Measurements from ENCODE around the gene SYNM. TPM values are rescaled to one million over a fixed set of nuclear protein-coding genes. Genes with fewer than 3 reads are reported as not detected.
"Not testable (repeated sequence)": the region's sequence is repeated elsewhere in the genome, so short reads cannot be mapped to it uniquely, and the experiment has no call there.

Gene SYNM
- total RNA-seq, 4 donors from 2014 or later, result 4.7 to 32.8 (median 10.7) TPM

- intact Hi-C loops (cut with DNase I; ENCODE audit: low total_unique reads), result no loop called here
- peak in 1 of 2 donors; percentile 80 for DNase-seq (ENCODE audit: low spot score in 2 of 2)
- TF ChIP-seq CTCF (IDR thresholded peaks at IDR 0.05), result no peak
- no peak for TF ChIP-seq POLR2A (IDR thresholded peaks at IDR 0.05)
- 41% methylated on average over 26 to 27 of the region's 27 CpGs for WGBS, 2 donors
- H3K4me3 ChIP-seq (ENCODE audit: low read depth, poor library complexity, severe bottlenecking), result no peak overlapping the region
These were observed 46.4 kb upstream of the SYNM start for GRCh38 chr15:99058421-99058870.

DNA sequence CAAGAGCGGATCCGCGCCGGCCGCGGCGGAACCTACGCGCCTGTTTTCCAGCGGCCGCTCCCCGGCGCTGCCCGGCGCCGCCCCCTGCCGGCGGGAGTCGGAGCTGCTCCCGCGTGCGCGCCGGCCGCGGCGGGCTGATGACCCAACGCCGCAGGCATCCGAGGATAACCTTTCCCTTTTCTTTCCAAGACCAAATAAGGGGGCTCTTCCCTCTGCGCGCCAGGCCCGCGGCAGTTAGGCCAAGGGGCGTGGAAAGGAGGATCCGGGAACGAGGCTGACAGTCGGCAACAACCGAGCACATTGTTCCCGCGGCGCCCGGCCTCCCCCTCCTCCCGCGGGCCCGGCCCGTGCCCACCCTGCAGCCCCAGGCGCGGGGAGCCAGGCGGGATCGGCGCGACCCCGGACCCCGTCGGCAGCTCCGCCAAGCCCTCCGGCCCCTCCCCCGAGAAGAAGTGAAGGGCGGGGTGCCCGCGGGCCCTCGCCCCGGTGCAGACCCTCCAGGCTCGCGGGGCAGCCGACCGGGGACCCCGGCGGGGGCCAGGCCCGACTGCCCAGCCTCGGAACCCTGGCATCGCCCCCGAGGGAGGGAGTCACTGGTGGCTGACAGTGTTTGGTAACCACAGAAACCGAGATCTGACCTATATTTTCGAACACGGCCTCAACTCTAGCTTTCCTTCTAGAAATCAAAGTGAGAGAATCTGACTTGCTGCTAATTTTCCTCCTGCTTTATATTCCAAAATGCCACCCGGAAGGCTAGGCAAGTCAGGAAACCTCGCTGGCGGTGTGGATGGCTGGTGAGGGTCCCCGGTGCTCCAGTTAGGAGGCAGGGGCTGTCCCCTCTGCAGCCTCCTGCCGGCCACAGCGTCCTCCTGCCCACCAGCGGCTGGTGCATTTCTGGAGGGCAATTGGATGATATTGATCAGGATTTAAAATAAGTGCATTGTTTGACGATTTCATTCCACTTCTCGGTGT is 45.6 kb upstream of the SYNM start:
- WGBS, 2 donors, result 12 to 17% methylated on average over 29 to 50 of the region's 86 CpGs
- H3K4me3 ChIP-seq (ENCODE audit: low read depth, poor library complexity, severe bottlenecking), result peak overlapping the region; percentile 18
- peak; percentile 62 to 94 for DNase-seq (ENCODE audit: low spot score in 2 of 2)
- TF ChIP-seq POLR2A (IDR thresholded peaks at IDR 0.05) (no peak), CTCF (IDR thresholded peaks at IDR 0.05) (no peak)
- intact Hi-C loops (cut with DNase I; ENCODE audit: low total_unique reads), result no loop called here

DNA sequence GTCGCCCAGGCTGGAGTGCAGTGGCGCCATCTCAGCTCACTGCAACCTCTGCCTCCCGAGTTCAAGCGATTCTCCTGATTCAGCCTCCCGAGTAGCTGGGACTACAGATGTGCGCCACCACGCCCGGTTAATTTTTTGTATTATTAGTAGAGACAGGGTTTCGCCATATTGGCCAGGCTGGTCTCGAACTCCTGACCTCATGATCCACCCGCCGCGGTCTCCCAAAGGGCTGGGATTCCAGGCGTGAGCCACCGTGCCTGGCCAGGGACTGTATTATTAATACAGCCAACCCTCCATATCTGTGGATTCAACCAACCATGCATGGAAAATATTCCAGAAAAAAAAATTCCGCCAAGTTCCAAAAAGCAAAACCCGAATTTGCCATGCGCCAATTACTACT is 44.7 kb upstream of the SYNM start:
- not testable (repeated sequence) for H3K4me3 ChIP-seq (ENCODE audit: low read depth, poor library complexity, severe bottlenecking); DNase-seq (ENCODE audit: low spot score in 2 of 2)
- 94 to 97% methylated on average over 18 of the region's 18 CpGs for WGBS, 2 donors
- intact Hi-C loops (cut with DNase I; ENCODE audit: low total_unique reads), result loop anchor here (10.0 kb wide), 1 partner anchor 545 kb away; no protein-coding TSS in a partner anchor

DNA sequence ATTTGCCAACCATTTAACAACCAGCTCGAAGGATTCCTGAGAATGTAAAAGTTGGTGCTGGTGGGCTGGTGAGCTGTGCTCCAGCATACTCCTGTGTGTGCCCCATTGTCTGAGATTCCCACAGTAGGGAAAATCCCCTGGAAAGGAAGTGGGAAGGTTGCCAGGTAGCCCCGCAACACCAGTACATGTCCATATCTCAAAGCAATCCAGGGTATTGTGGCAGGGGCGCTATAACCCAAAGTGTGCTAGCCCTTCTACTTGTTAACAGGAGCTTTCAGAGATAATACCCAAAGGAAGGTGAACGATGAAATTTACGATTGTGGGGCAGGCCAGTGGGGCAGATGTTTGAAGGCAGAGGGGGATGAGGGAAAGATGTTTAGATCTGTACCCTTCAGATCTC is 42.7 kb upstream of the SYNM start:
- no peak overlapping the region for H3K4me3 ChIP-seq (ENCODE audit: low read depth, poor library complexity, severe bottlenecking)
- 87 to 88% methylated on average over 5 of the region's 5 CpGs for WGBS, 2 donors
- DNase-seq (ENCODE audit: low spot score in 2 of 2), result no peak
- intact Hi-C loops (cut with DNase I; ENCODE audit: low total_unique reads), result loop anchor here (10.0 kb wide), 1 partner anchor 547 kb away; no protein-coding TSS in a partner anchor
- no peak for TF ChIP-seq POLR2A (IDR thresholded peaks at IDR 0.05)
- TF ChIP-seq CTCF (IDR thresholded peaks at IDR 0.05), result no peak

GRCh38 chr15:99068186-99068585 is 36.7 kb upstream of the SYNM start:
- intact Hi-C loops (cut with DNase I; ENCODE audit: low total_unique reads), result loop anchor here (10.0 kb wide), 1 partner anchor 553 kb away; no protein-coding TSS in a partner anchor
- DNase-seq (ENCODE audit: low spot score in 2 of 2), result peak in 1 of 2 donors; percentile 67

More at GRCh38 chr15:99068186-99068585, 36.7 kb upstream of the SYNM start:
- no peak overlapping the region for H3K4me3 ChIP-seq (ENCODE audit: low read depth, poor library complexity, severe bottlenecking)
- WGBS, 2 donors, result 75% methylated on average over 6 of the region's 6 CpGs
- TF ChIP-seq CTCF (IDR thresholded peaks at IDR 0.05) (no peak), POLR2A (IDR thresholded peaks at IDR 0.05) (no peak)
